HG03108 (cell line): Measurements from ENCODE around the gene NCS1.

ENCODE experiments used
- ATAC-seq: cut with Tn5 transposase; IDR thresholded peaks from one replicate; pipeline ENCODE4 v1.9.1; 2021; ENCODE audit warnings: moderate library complexity; ENCODE audit not compliant: unreplicated experiment

Gene NCS1

GRCh38 chr9:130284690-130285089, 112.5 kb downstream of the NCS1 start:
- ATAC-seq, result no peak

- no peak for ATAC-seq
Observed at GRCh38 chr9:130285271-130285670, 113.1 kb downstream of the NCS1 start.

GRCh38 chr9:130286072-130286770, 114.0 kb downstream of the NCS1 start:
- ATAC-seq, result no peak
